Measurements from ENCODE around the gene ELF2.
"Not testable (repeated sequence)": the region's sequence is repeated elsewhere in the genome, so short reads cannot be mapped to it uniquely, and the experiment has no call there.

ELF2 gene

DNA sequence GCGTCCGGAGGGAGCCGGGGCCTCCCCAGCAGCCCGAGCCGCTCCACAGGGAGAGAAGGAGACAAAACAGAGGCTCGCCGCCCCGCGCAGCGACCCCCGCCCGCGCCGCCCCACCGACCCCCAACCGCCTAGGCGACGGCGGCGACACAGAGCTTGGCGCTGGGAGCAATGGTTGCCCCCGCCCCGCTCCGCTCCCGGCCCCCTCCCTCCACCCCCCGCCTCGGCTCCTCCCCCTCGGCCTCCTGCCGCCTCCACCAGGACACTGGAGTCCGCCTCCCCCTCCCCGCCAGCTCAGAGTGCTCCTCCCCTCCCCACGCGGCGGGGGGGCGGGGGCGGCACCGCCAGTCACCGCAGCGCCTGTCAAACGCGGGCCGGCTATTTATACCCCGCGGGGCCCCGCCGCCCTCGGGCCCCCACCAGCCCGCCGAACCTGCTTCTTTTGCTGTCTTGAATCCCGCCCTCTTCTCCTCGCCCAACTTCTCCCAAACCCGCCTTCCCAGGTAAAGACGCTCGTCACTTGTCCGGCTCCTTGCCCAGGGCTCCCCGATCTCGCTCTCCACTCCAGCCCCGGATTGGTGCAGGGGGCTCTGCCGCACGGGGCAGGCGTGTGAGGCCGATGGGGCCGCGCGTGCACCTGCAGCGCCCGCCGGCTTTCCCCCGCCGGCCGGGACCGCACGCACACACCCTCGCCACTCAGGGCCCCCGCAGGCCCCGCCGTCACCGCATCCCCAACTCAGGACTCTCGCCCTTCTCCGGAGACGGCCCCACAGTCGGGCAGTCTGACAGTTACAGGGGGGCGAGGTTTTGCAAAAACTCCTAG, at the start of gene ELF2:
Gene ELF2 (minus strand): TSS at position 170 of the 820 bp plus-strand sequence. CDS start 39,517 bp downstream, outside the sequence.
- peak; percentile 50 to 97 (median 89) for DNase-seq

GRCh38 chr4:139223682-139224317, 46.8 kb upstream of the ELF2 start:
- peak in 12 of 56 donors; percentile 0 to 33 (median 6) for DNase-seq

GRCh38 chr4:139222215-139222614, 45.2 kb upstream of the ELF2 start:
- DNase-seq = no peak

GRCh38 chr4:139221687-139222086, 44.7 kb upstream of the ELF2 start:
- no peak for DNase-seq

DNA sequence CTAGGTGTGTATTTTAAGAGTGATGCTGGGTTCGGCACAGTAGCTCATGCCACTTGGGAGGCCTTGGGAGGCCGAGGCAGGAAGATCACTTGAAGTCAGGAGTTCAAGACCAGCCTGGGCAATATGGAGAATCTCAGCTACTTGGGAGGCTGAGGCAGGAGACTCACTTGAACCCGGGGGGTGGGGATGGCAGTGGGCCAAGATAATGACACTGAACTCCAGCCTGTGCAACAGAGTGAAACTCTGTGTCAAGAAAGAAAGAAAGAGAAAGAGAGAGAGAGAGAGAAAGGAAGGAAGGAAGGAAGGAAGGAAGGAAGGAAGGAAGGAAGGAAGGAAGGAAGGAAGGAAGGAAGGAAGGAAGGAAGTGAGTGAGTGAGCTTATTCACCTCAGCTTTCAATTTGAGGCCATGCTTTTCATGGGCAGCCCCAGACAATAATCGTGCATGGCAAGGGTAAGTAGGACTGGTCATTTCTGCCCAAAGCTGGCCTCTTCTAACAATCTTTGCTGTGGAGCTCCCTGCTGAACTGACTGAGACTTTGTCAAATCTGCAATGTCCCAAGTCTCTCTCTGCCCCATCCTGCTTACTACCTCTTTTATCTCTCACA, 42.5 kb upstream of the ELF2 start:
- no peak for DNase-seq

DNA sequence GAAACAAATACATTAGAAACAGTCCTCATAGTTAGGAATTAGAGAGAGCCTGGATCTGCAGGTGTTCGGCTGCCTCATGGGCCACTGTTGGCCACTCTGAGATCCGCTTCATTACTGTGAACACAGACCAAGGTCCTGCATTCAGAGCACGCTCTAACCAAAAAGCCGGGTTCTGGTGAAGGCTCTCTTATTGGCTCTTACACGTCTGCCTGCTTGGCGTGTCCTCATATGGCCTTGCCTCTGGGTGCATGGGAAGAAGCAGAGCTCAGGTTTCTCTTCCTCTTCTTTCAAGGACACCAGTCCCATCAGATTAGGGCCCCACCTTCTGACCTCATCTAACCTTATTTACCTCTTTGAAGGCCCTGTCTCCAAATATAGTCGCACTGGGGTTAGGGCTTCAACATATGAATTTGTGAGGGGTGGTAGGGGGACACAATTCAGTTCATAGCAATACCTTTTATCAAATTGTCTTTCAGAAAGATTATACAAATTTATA, 37.1 kb upstream of the ELF2 start:
- DNase-seq = peak in 3 of 56 donors; percentile 2 to 7 (median 3)

- DNase-seq = not testable (repeated sequence)
Measured at GRCh38 chr4:139213633-139214032, 36.6 kb upstream of the ELF2 start.

DNA sequence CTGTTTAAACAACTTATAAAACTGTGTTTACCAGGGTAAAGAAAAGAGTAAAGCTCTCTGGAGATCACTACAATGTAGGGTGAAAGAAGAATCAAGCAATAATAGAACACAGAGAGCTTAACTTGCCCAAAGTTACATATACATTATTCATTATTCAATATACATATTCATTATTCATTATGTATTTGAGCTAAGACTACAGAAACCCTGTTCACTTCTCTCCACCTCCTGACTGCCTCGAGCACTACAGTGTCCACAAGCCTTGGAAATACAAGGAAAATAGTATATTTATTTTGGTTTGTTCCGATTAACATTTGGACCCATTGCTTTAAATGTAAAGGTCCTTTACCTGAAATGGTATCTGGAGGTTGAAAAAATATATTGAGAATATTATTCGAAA, 35.9 kb upstream of the ELF2 start:
- no peak for DNase-seq

- DNase-seq = no peak
Measured at GRCh38 chr4:139210486-139210885, 33.5 kb upstream of the ELF2 start.

DNA sequence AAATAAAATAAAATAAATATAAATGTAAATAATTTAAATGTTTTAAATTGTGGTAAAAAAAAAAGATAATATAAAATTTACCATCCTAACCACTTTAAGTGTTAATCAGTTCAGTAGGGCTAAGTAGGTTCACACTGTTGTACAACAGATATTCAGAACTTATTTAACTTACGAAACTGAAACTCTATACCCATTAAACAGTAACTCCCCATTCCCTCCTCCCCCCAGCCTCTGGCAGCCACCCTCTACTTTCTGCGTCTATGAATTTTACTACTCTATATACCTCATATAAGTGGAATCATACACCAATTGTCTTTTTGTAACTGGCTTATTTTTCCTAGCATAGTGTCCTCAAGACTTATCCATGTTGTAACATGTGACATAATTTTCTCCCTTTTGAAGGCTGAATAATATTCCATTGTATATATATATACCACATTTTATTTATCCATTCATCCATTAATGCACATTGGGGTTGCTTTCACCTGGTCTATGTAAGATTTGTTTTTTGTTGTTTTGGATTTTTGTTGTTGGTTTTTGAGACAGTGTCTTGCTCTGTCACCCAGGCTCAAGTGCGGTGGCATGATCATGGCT, 32.5 kb upstream of the ELF2 start:
- DNase-seq = no peak

- no peak for DNase-seq
Measured at GRCh38 chr4:139208404-139208945, 31.5 kb upstream of the ELF2 start.

GRCh38 chr4:139207873-139208403, 30.9 kb upstream of the ELF2 start:
- peak in 9 of 56 donors; percentile 1 to 15 (median 4) for DNase-seq

DNA sequence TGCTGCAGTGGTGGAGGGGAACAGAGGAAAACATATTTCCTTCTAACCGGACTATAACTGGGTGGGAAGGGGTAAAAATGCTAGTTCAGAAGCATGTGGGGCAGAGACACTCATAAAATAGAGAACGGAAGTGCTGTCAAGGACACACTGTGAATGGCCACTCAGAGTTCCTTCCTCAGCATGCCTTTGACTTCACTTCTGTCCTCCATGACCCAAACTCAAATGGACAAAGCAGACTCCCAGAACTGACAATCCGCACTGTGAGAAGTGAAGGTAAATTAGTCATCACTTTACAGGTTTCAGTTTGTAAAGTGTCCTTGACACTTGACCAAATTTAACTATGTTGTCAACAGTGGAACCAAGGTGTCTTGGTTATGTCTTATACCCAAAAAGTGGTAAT, 30.2 kb upstream of the ELF2 start:
- DNase-seq = no peak

GRCh38 chr4:139202991-139203390, 26.0 kb upstream of the ELF2 start:
- DNase-seq = no peak

- no peak for DNase-seq
Measured at GRCh38 chr4:139200506-139200905, 23.5 kb upstream of the ELF2 start.

DNA sequence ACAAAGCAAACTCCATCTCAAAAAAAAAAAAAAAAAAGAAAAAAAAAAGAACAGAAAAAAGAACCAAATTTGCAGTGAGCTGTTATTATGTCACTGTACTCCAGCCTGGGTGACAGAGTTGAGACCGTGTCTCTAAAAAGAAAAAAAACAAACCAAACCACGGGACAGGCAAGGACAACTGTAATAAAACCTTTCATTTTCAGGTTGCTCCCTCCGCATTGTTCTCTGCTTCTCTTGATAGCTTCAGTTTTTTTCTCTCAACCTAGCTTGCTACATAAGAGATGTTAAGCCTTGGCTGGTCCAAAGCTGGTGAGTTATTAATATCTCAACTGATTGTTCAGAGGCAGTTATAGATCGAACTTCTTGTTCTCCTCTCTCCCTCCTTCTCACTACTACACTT, 23.1 kb upstream of the ELF2 start:
- DNase-seq = no peak

DNA sequence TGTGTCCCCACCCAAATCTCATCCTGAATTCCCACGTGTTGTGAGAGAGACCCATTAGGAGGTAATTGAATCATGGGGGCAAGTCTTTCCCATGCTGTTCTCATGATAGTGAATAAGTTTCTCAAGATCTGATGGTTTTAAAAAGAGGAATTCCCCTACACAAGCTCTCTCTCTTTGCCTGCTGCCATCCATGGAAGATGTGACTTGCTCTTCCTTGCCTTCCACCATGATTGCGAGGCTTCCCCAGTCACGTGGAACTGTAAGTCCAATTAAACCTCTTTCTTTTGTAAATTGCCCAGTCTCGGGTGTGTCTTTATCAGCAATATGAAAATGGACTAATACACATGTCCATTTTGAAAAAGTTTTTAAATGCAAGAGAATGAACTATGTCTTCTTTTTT, 20.2 kb upstream of the ELF2 start:
- DNase-seq = not testable (repeated sequence)

GRCh38 chr4:139196462-139196861, 19.4 kb upstream of the ELF2 start:
- DNase-seq = no peak

- no peak for DNase-seq
Measured at GRCh38 chr4:139191373-139191772, 14.4 kb upstream of the ELF2 start.

- no peak for DNase-seq
Measured at GRCh38 chr4:139189972-139190371, 13.0 kb upstream of the ELF2 start.

- DNase-seq = no peak
Measured at GRCh38 chr4:139189417-139189749, 12.4 kb upstream of the ELF2 start.
